HG03457 (cell line): ENCODE measurements around the gene DARS2.

ENCODE experiments used
- ATAC-seq: cut with Tn5 transposase; IDR thresholded peaks from one replicate; pipeline ENCODE4 v1.9.1; 2021; ENCODE audit warnings: moderate number of reproducible peaks; ENCODE audit not compliant: unreplicated experiment

DARS2 gene

GRCh38 chr1:173884701-173885100 is 60.2 kb downstream of the DARS2 start:
- ATAC-seq, result no peak

GRCh38 chr1:173886746-173887611 is 62.5 kb downstream of the DARS2 start:
- ATAC-seq, result no peak

DNA sequence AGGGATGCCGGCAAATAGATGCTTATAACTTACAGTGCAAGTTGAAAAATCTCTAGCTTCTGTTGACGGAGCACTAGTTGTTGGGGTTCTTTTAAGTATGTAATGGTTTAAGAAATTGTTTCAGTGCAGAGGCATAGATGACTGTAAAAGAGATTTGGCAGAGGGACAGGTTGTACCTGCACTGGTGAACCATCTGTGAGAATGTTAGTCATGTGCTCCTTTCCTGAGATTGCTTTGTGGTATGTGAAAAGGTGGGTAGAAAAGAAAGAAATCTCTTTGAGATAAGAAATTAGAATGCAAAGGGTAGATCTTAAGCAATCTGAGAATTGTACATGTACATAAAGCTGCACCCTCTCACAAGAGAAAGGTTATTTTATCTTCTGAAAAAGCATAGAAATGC is 63.2 kb downstream of the DARS2 start:
- ATAC-seq, result no peak

- no peak for ATAC-seq
Observed at GRCh38 chr1:173888749-173889148, 64.3 kb downstream of the DARS2 start.

GRCh38 chr1:173889885-173890284 is 65.4 kb downstream of the DARS2 start:
- ATAC-seq, result no peak

GRCh38 chr1:173893611-173894010 is 69.1 kb downstream of the DARS2 start:
- ATAC-seq, result no peak

DNA sequence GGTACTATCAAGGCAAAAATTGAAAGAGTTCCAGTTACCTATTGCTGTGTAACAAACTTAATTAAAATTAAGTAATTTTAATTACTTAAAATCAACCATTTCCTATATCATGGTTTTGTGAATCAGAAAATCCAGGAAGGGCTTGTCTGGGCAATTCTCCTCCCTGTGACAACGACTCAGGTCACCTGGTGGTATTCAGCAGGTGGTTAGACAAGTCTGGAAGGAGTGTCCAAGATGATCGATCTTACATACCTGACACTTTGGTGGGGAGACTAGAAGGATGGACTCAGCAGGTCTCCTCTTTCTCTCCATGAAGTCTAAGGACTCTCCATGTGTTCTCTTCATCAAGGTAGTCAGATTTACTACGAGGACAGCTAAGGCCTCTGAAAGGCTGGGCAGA is 69.7 kb downstream of the DARS2 start:
- no peak for ATAC-seq

DNA sequence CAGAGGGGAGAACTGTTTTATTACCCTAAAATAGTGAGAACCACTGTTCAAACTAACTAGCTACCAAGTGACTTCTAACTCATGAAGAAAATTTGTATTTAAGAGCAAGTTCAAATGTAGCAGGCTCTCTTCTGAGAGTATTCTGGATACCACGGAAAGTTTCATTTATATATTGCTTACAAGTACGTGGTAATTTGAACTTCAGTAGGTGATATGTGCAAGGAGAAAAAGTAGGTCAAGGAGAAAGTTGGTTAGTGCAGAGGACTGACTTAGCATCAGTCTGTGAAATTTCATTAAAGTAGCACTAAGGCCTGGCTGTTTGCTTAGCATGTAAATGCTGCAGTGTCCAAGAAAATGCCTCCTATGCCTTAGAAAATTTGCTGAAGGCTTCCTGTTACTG is 76.0 kb downstream of the DARS2 start:
- ATAC-seq, result no peak

GRCh38 chr1:173900992-173901391 is 76.5 kb downstream of the DARS2 start:
- ATAC-seq, result no peak

GRCh38 chr1:173903827-173904531 is 79.5 kb downstream of the DARS2 start:
- no peak for ATAC-seq
